ENCODE results near the gene EPHX1. TPM values are rescaled to one million over a fixed set of nuclear protein-coding genes. Genes with fewer than 3 reads are reported as not detected.
A peak's percentile ranks its signal among the peaks of the same experiment; 100 is the strongest.

The EPHX1 gene
- total RNA-seq, 1 donor from 2014 or later, result 76.8 TPM

DNA sequence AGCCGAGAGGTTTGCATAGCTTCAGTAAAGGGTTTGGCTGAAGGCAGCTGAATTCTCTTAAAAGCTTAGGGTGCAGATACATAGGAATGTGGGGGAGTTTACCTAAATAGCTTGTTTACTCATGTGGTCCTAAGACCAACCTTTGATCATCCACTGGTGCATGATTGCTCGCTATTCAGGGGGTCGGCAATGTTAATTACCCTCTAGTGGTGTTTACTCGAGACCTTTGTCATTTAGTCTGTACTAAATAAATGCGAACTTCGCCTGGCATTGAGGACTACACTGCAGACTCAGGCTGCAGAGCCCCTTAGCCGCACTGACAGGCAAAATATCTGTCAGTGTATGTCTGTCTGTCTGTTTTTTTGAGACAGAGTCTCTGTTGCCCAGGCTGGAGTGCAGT, 40.4 kb downstream of the EPHX1 start:
- no peak for DNase-seq
- intact Hi-C loops (cut with micrococcal nuclease), result no loop called here
- no peak for ATAC-seq

GRCh38 chr1:225851805-225852204, 41.9 kb downstream of the EPHX1 start:
- ATAC-seq (no peak), DNase-seq (no peak)
- intact Hi-C loops (cut with micrococcal nuclease), result no loop called here

- no peak for ATAC-seq
- DNase-seq, result peak; percentile 12
- intact Hi-C loops (cut with micrococcal nuclease), result no loop called here
Observed at GRCh38 chr1:225852413-225853124, 42.6 kb downstream of the EPHX1 start.

DNA sequence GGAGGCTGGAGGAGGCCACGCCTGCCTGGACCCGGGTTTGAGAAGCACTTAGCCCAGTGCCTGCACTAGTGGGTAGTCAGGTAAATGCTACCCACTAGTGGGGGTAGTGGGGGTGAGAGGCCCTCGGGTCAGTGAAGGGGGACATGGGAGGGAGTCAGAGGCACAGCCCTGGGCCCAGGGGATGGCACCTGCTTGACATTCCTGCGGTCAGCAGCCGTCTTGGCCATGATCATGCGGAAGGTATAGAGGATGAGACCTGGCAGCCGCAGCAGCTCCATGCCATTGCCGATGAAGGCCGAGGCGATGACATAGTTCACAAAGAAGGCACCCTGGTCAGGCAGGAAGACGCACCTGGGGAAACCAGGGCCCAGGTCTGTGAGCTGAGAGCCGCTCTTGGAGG, 43.5 kb downstream of the EPHX1 start:
- intact Hi-C loops (cut with micrococcal nuclease), result no loop called here
- DNase-seq (peak; percentile 19), ATAC-seq (no peak)

DNA sequence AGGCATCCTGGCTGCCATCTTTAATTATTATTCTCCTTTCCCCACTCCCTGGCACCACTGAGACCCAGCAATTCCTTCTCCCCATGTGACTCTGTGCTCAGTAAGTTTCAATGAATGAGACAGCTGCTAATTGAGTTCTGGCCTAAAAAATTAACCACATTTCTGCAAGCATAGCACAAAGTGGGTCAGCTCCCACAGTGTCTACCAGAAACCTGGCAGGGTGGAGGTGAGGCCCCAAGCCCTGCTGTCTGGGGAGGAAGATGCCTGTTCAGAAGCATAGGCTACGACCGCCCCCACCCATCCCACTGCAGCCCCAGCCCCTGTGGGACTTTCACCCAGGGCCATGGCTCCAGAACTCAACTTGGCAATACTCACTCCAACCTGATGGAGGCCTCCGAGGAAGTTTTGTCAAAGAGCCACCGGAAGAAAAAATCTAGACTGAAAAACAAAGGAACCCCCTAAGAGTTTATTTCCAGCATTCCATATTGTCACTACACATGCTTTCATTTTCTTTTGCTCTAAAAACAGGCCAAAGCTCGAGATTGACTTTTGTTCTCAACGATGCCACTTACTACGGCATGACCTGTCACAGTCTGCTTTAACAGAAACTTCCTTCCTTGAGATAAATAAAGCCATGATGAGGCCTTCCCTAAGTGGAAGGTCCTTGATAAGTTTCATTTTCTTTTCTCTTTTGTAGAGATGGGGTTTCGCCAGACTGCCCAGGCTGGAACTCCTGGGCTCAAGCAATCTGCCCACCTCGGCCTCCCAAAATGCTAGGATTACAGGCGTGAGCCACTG, 45.8 kb downstream of the EPHX1 start:
- ATAC-seq (no peak), DNase-seq (peak; percentile 8)
- intact Hi-C loops (cut with micrococcal nuclease), result no loop called here

- intact Hi-C loops (cut with micrococcal nuclease), result no loop called here
- no peak for DNase-seq
- no peak for ATAC-seq
Observed at GRCh38 chr1:225857256-225857655, 47.3 kb downstream of the EPHX1 start.

GRCh38 chr1:225859151-225859550, 49.2 kb downstream of the EPHX1 start:
- ATAC-seq, result no peak
- DNase-seq, result peak; percentile 7
- intact Hi-C loops (cut with micrococcal nuclease), result no loop called here

DNA sequence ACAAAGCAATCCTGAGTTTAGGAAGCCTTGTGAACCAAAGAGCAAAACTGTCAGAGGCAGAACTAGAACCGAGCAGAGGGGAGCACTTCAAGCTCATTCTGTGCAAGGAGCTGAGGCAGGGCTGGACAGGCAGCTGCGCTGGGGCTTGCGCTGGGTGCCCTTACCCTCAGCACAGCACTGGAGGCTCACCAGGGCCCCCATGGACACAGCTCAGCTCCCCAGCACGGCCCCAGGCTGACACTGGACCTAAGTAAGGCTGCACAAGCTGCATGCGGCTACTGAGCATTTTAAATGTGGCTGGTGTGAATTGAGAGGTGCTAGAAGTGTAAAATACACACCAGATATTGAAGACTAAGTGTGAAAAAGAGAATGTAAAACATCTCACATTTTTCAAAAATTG, 50.2 kb downstream of the EPHX1 start:
- DNase-seq (peak; percentile 2), ATAC-seq (no peak)
- intact Hi-C loops (cut with micrococcal nuclease), result no loop called here

GRCh38 chr1:225860876-225861441, 51.0 kb downstream of the EPHX1 start:
- ATAC-seq, result no peak
- no peak for DNase-seq
- intact Hi-C loops (cut with micrococcal nuclease), result no loop called here

- DNase-seq (peak; percentile 11), ATAC-seq (no peak)
- intact Hi-C loops (cut with micrococcal nuclease), result no loop called here
Observed at GRCh38 chr1:225861834-225862580, 52.1 kb downstream of the EPHX1 start.

DNA sequence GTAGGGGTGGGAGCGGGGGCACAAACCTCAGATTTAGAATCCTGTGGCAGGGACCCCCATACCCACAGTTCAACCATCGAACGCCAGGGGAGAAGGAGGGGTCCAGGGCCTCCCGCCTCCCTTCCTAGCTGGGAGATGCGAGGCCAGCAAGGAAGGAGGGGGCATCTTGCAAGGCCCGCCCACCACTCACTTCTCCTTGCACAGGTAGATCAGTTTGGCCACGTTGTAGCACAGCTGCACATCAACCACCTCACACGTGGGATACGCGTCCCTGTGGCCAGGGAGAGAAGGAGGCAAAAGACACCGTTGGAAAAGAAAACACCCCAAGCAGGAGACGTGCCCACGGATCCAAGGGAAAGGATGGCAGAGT, 52.6 kb downstream of the EPHX1 start:
- intact Hi-C loops (cut with micrococcal nuclease), result no loop called here
- ATAC-seq (no peak), DNase-seq (peak; percentile 6)

DNA sequence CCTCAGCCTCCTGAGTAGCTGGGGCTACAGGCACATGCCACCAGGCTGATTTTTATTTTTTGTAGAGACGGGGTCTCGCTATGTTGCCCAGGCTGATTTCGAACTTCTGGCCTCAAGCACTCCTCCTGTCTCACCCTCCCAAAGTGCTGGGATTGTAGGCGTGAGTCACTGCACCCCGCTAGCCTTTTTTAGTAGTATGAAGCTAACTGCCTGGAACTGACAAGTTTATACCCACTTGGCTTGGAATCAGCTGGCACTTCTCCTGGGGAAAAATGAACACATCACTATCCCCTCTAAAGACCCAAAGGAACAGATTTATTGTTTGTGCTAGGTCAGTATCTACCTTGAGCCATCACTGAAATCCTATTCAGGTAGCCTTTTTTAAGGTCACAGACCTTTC, 53.2 kb downstream of the EPHX1 start:
- DNase-seq, result no peak
- intact Hi-C loops (cut with micrococcal nuclease), result no loop called here
- ATAC-seq, result no peak

DNA sequence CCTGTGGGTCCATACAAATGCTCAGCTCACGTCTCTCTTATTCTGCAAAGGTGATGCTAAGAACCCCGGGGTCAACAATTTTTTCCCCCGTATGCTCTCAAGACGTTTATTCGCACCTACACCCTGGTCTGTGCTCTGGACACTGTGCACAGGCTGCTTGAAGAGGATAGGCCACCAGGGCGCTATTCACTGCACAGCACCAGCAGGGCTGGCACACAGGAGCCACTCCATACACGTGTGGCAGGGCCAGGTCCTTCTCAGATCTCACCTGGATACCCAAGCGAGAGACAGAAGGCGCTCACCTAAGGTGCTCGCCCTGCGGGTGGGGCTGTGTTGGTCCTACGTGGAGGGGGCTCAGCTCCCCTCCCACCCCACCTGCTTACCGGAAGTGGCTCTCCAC, 55.6 kb downstream of the EPHX1 start:
- peak; percentile 19 for DNase-seq
- no peak for ATAC-seq
- intact Hi-C loops (cut with micrococcal nuclease), result no loop called here

DNA sequence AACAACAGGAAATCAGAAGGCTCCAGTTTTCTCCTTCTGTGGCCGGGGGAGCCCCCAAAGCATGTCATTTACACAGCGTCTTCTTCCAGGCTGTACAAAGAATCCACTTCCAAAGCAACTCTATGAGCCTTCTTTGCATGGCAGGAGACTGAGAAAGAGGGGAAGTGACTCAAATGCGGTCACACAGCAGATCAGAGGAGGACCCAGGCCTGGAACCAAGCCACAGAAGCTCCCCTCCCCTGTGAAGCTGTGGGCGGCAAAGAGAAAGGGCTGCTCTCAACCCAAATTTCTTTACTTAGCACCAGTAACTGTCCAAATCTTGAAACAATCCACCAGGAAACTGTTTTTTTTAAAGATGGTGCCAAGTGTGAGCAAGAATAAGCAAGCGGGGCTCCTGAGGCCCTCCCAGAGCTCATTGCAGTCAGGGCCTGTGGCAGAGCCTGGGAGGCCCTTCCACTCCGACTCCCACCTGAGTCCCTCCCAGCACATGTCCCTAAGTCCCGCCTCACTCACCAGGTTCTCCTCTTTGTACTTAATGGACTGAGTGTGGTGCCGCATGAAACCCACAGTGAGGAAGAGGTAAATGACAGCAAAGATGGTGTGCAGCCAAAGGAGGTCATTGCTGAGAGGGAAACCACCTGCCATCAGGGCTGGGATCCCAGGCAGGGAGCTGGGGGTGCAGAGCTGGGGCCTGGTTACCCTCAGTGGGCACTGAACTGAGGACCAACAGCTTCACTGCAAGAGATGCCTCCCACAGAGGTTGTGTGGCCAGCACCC, 56.3 kb downstream of the EPHX1 start:
- peak; percentile 13 for DNase-seq
- no peak for ATAC-seq
- intact Hi-C loops (cut with micrococcal nuclease), result no loop called here

DNA sequence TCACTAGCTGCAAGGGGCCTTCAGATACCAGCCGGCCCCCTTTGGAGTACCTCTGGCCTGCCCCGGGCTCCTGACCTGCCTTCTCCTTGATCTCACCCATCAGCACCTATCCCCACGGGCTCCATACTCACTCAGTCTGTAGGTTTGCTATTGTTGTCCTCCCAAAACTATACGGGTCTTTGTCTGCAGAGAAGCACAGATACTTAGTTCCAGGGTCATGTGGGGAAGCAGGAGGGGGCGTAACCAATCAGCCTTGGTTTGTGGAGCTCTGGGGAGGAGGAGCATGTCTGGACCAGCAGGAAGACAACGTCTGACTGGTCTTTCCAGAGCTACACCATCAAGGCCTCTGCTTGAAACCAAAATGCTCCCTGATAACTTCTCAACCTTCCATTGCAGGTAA, 57.1 kb downstream of the EPHX1 start:
- no peak for ATAC-seq
- peak; percentile 7 for DNase-seq
- intact Hi-C loops (cut with micrococcal nuclease), result no loop called here

GRCh38 chr1:225868631-225869330, 58.9 kb downstream of the EPHX1 start:
- ATAC-seq (peak; percentile 14), DNase-seq (peak; percentile 11)
- intact Hi-C loops (cut with micrococcal nuclease), result no loop called here

- intact Hi-C loops (cut with micrococcal nuclease), result no loop called here
- no peak for ATAC-seq
- DNase-seq, result peak; percentile 15
Observed at GRCh38 chr1:225870911-225871310, 61.0 kb downstream of the EPHX1 start.

GRCh38 chr1:225871359-225872074, 61.6 kb downstream of the EPHX1 start:
- intact Hi-C loops (cut with micrococcal nuclease), result no loop called here
- ATAC-seq, result no peak
- peak; percentile 8 for DNase-seq

All from left ventricle myocardium superior (tissue), 1 donor.